Activated CD8-positive, alpha-beta memory T cell treated with anti-CD3 and anti-CD28 coated beads for 24 hours (primary cell): ENCODE measurements around the gene CCDC78.
A peak's percentile ranks its signal among the peaks of the same experiment; 100 is the strongest.
"Not testable (repeated sequence)": the region's sequence is repeated elsewhere in the genome, so short reads cannot be mapped to it uniquely, and the experiment has no call there.

Experiments used
- DNase-seq: peaks from one replicate; pipeline ENCODE4 v3.0.0-alpha.2; 2020

CCDC78 gene

GRCh38 chr16:760545-761343, 34.5 kb upstream of the CCDC78 start, which contains the start of gene MSLN:
Gene MSLN (plus strand): TSS chr16:760734. CDS start chr16:762681, 1,947 bp downstream.
- DNase-seq, result no peak

- no peak for DNase-seq
Measured at GRCh38 chr16:760065-760464, 33.8 kb upstream of the CCDC78 start.

GRCh38 chr16:759110-759910, 33.1 kb upstream of the CCDC78 start:
- DNase-seq, result no peak

GRCh38 chr16:756428-756827, 30.2 kb upstream of the CCDC78 start:
- no peak for DNase-seq

GRCh38 chr16:754656-755055, 28.4 kb upstream of the CCDC78 start:
- DNase-seq, result no peak

- DNase-seq, result not testable (repeated sequence)
Measured at GRCh38 chr16:754121-754607, 27.9 kb upstream of the CCDC78 start.

GRCh38 chr16:752007-752312, 25.7 kb upstream of the CCDC78 start:
- no peak for DNase-seq

- no peak for DNase-seq
Measured at GRCh38 chr16:751152-752006, 25.1 kb upstream of the CCDC78 start.

- DNase-seq, result no peak
Measured at GRCh38 chr16:750485-750884, 24.2 kb upstream of the CCDC78 start.

- no peak for DNase-seq
Measured at GRCh38 chr16:749010-749409, 22.8 kb upstream of the CCDC78 start.

- DNase-seq, result no peak
Measured at GRCh38 chr16:747978-748746, 21.9 kb upstream of the CCDC78 start.

- no peak for DNase-seq
Measured at GRCh38 chr16:746637-747036, 20.4 kb upstream of the CCDC78 start.

GRCh38 chr16:745739-746138, 19.5 kb upstream of the CCDC78 start:
- DNase-seq, result no peak

GRCh38 chr16:743794-744500, 17.7 kb upstream of the CCDC78 start:
- no peak for DNase-seq

- DNase-seq, result not testable (repeated sequence)
Measured at GRCh38 chr16:742894-743293, 16.7 kb upstream of the CCDC78 start.

GRCh38 chr16:741986-742629, 15.9 kb upstream of the CCDC78 start:
- no peak for DNase-seq

GRCh38 chr16:740764-741505, 14.7 kb upstream of the CCDC78 start, which contains the start of gene CIAO3:
Gene CIAO3 (minus strand): TSS chr16:740997. CDS start chr16:740985, 12 bp downstream.
- DNase-seq, result peak; percentile 99

GRCh38 chr16:740459-740763, 14.2 kb upstream of the CCDC78 start:
- DNase-seq, result no peak

GRCh38 chr16:739560-740458, 13.6 kb upstream of the CCDC78 start:
- no peak for DNase-seq
